ENCODE measurements around the gene CLEC2A.

Gene CLEC2A

DNA sequence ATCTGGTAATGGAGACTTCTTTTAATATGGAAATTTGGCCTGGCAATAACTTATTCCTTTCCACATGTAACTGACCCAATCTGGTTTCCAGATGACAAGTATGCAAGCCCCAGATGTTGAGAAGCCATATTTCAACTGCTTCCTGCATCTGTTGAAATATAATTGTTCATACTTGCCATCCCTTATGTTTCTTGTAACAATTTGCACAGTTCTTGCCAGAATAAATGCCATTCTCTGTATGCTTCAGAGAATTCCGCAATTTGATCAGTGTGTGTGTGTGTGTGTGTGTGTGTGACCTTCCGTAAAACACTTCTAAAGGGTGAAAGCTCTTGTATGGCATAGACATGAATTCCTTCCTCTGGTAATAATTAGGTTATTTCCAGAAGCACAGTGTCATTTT lies 1.8 kb upstream of the CLEC2A start:
- DNase-seq: peak in 1 of 2 donors; percentile 11

DNA sequence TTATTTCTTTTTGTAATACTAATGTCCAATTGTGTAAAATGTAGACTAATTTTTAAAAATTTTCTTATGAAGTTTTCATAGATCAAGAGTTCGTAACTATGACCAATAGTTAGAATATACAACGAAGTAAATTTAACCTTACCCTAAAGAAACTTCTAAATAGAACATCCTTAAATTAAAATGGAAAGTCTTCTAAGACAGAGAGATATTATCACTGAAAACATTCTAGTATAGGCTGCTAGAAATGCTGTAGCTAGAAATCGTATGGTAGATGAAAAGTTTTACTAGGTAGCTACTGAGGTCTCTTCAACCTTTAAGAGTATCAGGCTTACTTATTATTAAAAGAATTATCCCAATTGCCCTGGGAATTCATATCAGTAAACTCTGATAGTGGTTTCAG lies 925 bp downstream of the CLEC2A start:
- DNase-seq: no peak

DNA sequence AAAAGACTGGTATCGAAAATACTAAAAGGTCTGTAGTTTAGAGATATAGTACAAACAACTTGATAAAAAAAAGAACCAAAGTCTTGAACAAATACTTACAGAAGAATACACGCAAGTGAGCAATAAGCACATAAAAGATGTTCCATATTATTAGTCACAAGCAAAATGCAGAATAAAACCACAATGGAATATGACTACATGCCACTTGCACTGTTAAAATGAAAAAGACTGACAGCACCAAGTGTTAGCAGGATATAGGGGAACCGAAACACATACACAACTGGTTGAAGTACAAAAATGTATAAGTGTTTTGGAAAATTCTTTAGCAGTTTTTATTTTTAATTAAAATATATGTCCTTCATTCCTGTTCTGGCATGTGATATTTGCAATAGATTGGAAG lies 3.6 kb downstream of the CLEC2A start:
- DNase-seq: peak in 1 of 2 donors; percentile 33

DNA sequence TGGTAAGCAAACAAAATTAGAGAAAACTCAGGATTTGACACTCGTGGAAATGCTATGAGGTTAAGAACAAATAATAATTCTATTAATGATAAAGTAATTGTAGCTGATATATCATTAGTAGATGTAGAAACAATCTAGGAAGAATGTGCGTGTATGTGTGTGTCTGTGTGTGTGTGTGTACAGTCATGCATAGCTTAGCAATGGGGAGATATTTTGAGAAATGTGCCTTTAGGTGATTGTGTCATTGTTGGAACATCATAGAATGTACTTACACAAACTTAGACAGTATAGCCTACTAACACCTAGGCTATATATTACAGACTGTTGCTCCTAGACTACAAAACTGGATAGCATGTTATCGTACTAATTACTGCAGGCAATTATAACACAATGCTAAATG lies 5.3 kb downstream of the CLEC2A start:
- no peak for DNase-seq

DNA sequence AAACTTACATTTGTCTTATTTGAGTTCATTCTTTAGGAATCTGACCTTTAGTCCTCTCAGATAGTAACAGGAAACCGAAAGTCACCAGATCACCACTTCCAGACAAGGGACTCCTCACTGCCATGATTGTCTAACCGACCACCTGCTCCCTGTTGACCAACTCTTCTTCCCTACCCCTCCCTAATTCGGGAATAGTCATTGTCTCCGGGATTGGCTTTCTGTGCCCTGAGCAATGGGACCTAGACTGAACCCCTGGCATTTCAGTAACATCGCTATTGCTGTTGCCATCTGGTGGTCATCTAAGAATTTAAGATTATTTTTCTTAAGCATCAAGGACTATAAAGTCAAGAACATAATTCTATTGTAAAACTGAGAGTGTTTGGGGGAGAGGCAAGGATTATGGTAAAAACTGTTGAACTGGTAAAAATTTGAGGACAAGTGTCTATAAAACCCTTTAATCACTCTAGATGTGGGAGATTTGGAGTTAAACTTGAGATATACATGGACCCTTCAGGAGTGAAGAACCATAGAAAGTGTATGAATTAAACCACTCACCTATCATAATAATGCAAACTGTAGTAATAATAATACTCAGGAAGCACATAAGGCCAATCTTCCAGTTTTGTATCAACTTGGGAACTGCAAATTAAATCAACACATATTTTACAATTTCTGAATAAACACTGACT lies 6.3 kb downstream of the CLEC2A start:
- DNase-seq: peak; percentile 54 to 64

DNA sequence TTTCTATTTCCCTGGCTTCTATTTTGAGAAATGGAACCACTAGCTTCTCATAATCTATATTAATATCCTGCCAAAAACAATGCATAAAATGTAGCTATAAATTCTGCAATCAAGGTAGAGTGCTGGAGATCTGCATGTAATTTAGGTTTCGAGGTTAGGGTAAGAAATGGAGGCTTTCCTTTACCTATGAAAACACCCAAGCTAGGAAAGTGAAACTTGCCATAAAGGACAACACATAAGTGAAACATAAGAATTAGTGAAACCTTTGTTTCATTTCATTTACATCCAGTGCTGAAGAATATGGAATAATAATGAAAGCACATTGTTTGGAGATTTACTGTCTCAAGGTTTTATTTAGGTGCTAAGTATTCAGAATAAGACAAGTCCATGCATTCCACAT lies 9.7 kb downstream of the CLEC2A start:
- DNase-seq: no peak

DNA sequence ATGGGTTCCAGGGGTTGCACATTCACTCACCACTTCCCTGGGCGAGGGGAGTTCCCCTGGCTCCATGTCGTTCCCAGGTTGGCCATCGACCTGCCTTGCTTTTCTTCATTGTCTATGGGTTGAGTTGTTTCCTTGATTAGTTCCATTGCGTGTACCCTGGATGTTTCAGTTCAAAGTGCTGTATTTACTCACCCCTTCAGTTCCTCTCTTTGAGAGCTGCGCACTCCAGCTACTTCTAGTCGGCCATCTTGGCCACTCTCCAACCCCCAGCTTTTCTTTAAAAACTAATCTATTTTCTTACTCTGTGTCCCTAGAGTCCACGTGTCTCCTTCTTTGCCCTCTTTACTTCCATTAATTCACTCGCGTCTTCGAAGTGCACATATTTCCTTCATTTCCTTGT lies 11.7 kb downstream of the CLEC2A start:
- DNase-seq: no peak

DNA sequence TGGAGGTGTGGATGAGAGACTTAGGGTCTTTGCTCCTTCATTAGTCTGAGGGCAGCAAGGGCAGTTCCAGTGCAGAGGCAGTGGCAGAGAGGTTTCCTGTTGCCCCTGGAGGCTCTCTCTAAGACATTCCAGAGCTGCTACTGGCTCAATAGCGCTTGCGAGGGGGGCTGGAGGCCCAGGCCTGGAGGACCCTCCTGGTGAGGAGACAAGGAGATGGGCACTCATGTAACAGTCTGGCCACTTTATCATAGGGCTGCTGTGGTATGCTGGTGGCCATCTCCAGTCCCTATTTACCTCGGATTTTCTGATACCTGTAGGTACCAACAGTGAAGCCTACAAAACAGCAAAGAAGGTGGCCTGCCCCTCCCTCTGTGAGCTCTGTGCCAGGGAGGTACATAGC lies 12.7 kb downstream of the CLEC2A start:
- DNase-seq: no peak

DNA sequence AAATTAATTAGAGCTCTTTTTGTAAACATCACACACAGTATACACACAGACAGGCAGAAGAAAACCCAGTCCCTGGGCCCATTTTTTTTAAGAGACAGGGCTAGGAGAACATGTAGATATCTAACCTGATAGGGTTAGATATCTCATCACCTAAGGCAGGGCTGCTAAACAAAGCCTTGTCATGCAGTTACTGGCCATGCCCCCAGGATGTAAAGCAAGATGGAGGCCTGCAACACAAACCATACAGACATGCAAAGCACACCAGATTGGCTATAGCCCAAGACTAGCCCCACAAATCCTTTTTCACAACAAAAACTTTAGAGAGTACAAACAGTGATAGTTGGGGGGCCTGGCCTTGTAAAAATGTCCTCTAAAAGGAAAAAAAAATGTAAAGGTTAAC lies 20.5 kb downstream of the CLEC2A start:
- no peak for DNase-seq

DNA sequence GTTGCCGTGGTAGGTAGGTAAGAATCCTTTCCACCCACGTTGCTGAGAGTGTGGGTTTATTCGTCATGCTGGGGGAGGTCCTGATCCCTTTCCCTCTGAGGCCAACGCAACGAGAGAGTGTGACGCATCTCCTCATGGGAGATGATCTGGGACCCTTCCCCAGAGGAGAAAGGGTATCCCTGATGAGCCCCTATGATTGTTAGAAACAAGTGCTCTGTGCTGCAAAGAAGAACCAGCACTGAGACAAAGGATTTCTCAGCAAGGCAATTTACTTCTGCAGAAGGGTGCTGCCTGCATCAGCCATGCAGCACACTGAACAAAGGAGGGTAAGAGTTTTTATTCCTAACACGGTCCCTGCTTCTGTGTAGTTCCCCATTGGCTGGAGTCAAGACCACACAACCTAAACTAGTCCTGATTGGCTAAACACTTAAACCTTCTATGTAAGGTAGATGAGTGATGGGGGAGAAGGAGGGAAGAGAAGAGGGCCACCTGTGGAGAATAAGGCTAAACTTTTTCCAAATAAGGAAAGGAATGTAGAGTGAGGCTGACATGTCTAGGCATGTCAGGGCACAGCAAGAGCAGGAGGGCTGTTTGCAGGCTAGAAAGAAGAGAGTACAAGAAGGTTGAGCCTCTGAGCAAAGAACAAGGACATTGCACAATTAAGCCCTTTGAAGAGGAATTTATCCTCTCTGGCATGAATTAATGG lies 21.3 kb downstream of the CLEC2A start:
- DNase-seq: no peak

DNA sequence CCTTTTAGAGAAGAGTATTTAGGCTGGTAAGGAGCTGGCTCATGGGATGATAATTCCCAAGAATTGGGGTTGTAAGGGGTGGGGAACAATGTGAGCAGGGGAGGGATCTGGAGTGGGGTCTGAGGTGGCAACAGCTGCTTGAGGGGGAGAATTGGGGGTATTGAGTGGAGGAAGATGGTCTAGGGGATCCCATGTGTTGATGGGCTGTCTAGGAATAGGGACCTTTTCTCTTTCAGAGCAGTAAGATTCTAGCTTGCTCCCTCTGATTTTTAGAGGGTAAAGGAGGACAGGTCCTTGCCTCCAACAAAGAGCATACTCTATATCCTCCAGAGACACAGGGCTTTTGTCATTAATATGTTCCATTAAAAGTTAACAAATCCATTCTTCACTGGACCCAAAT lies 22.4 kb downstream of the CLEC2A start:
- DNase-seq: no peak

DNA sequence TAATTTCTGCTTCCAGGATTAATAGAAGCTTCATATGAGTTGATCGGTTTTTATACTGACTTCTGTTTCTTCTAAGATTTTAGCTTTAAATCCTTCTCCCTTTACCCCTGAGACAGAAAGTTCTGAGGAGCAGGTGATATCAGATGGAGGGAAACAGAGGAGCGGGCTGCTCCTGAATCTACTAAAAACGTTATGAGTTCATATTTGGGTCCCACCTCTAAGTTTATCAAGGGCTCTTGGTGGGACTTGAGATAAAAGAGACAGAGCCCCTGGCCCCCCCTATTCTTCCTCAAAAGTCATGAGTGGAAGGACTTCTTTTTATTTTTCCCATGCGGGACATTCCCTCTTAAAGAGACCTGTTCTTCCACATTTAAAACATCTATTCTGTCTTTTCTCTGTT lies 23.8 kb downstream of the CLEC2A start:
- no peak for DNase-seq

DNA sequence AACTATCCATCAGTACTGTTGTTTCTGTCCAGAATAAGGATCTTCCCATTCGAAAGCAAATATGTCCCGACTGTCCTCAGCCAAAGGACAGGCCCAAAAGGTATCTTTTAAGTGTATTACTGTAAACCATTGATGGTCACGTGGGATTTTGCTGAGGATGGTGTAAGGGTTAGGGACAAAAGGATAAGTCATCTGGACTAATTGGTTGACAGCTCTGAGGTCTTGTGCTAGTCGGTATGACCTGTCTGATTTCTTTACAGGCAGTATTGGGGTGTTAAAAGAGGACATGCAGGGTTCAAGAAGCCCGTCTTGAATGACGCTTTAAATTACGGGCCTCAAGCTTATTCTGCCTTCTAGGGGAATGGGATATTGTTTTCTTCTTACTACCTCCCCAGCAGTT lies 24.4 kb downstream of the CLEC2A start:
- no peak for DNase-seq

DNA sequence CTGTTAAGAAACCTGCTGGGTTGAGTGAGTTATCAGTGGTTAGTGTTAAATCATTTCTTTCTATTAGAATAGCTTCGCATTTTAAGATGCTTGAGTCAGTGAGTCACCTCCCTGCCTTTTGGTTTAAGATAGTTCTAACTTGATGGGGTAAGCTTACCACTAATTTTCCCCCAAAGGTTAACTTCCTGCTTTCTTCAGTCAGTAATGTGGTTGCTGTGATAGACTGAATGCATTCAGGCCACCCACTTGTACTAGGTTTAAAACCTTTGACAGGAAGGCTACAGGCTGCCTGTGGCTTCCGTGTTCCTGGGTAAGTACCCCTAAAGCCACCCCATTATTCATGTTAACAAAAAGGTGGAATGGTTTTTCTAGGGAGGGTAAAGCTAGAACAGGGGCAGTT lies 25.3 kb downstream of the CLEC2A start:
- DNase-seq: peak; percentile 5 to 16

DNA sequence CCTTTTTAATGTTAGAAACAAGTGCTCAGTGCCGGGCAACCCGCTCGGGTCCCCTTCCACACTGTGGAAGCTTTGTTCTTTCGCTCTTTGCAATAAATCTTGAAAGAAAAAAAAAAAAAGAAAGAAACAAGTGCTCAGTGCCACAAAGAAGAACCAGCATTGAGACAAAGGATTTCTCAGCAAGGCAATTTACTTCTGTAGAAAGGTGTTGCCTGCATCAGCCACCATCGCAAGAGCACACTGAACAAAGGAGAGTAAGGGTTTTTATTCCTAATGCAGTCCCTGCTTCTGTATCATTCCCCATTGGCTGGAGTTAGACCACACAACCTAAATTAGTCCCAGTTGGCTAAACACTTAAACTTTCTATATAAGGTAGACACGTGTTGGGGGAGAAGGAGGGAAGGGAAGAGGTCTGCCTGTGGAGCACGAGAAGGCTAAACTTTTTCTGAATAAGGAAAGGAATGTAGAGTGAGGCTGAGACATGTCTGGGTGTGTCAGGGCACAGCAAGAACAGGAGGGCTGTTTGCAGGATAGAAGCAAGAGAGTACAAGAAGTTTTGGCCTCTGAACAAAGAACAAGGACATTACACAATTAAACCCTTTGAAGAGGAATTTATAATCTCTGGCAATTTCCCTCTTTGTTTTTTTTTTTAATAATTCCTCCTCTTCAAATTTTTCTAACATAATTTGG lies 29.5 kb downstream of the CLEC2A start:
- no peak for DNase-seq

DNA sequence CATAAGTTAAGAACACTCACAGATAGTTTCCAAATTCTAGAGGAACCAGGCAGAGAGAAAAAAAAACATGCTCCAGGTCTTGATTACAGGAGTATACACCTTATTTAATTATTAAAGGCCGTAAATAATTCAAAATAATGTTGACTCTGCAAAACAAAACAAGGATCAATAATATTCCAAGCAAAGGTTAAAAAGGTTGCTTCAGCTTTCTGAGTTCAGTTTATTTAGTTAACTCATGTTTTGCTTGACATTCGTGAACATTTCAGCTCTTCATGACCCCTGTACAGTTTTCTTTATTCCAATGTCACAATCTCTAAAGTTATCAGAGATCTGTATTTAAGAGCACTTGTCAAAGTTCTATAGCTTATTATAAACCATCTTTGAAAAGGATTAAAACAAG lies 31.2 kb downstream of the CLEC2A start:
- no peak for DNase-seq

DNA sequence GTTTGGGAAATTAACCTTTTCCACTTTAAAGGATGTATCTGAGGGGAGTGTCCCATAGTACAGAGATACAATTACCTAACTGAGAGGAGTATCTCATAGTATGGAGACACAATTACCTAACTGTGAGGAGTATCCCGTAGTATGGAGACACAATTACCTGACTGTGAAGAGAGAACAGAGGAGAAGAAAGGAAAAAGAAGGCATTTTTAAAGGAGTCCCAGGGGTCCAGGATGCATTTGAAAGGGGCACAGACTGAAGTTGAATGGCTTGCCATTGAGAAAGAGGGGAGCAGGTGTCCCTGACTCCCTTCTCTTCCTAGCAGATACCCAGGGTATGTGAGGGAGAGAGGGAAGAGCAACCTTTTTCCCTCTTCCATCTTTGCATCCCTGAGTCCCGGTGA lies 33.0 kb downstream of the CLEC2A start:
- DNase-seq: no peak

DNA sequence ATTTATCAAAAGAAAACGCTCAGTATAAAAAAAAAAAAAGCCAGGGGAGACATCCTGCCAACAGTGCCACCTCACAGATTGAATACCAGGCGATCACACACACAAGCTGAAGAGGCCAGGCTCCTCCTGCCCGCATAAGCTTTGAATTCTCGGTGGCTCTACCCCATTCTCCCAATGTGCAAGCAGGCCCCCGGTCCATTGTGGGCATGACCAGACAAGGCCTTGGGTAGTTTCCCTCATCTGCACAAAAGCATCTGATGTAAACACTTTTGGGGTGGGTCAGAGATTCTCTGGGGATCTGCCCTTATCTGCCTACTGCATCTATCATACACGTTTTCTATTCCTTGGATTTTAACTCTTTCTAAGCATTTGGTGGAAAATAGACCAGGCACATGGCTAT lies 34.6 kb downstream of the CLEC2A start:
- DNase-seq: no peak

DNA sequence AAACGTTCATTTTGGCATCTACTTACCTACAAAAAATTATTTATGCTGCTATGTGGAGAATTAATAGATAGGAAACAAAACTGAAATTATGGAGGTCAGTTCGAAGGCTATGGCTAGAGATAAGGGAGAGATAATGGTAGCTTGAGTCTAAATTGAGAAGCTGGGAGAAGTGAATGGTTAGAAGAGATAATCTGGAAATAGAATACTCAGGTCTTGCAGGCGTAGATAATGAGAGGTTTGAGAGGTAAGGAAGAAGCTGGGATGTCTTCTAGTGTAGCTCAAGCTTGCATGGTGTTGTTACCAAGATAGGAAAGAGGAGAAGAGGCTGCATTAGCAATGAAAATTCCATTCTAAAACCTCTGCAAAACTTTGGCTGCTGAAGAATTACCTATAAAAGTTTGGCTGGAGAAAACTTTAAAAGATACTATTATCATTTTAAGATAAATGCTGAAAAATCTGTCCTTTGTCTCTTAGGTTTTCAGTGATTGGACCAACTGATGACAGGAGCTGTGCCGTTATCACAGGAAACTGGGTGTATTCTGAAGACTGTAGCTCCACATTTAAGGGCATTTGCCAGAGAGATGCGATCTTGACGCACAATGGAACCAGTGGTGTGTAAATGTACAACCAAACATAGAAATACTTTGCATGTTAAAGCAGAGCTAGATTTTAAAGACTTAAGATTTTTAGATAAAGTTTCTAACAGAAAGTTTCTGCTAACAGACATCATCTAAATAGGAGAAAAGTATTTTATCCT lies 36.8 kb downstream of the CLEC2A start:
- DNase-seq: no peak

DNA sequence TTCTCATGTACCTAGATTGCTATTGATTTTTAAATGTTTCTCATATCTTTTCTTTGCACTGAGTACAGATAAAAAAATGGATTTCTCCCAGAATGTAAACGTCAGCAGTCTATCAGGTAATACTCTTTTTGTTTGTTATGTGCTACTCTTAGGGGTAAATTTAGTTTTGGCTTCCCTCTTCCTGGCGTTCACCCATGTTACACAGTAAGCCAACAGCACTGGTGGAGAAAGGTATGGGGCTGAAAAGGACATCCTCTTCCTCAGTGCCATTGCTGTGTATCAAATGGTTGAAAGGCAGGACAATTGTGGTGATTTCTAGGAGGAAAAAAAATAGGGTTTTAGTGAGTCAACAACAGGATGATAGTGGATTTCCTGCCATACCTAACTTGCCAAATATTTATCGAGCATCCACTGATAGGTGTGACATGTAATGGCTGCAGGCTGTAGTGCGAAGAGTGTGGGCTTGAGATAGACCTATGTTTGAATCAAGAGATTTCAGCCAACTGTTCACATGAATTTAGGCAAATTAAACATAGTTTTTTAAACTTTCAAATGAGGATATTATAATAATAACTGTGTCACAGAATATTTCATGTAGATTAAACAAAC lies 43.4 kb downstream of the CLEC2A start:
- DNase-seq: no peak

DNA sequence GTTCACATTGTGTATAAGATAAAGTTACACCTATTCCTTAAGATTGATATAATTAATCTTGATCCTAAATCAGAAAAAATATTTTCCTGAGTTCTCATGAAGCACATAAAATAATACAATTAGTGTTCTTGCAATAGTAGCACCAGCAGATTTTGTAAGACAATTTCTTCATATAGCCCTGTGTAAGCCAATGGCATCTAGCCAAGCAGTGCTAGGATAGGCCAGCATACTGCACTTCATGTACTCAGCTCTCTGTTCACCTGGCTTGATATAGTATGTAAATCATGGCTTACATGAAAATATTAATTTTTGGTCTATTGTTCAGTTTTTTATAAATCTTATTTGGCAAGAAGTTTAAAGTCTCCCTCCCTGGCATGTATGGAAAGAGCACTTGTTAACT lies 49.0 kb downstream of the CLEC2A start:
- no peak for DNase-seq

DNA sequence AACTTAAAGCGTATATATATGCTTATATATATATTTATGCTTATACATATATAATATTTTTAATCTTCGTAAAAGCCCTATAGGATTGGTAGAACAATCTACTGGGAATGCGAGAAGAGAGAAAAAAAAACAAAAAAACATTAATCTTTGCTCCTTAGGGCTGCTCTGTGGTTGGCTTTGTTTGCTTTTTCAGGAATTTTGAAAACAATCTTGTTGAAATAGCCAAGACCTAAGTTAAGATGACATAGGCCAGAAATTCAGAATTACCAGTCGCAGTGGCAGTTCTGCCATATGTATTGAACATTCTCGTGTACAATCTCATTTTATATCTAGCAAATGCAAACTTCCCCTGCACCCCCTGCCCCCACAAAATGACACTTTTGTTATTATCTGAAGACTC lies 50.2 kb downstream of the CLEC2A start:
- DNase-seq: no peak

DNA sequence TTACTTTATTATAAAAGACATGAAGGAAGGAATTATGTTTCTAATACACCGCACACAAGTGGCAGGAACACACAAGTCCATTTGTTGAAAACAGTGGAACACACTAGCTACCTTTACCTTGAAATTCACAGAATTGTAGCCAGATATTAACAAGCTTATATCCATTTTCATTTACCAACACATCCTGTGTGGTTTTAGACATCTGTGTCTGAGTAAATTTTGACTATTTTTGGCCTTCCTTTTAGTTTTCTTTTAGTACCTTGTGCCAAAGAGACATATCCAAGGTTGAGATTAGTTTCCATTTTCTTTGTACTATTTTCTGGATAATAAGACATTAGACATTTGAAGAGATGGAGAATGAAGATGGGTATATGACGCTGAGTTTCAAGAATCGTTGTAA lies 50.9 kb downstream of the CLEC2A start, which contains the start of gene KLRF2:
TSS of gene KLRF2 (plus strand) at position 244 of the 400 bp plus-strand sequence. CDS start at position 351, 107 bp downstream.
- DNase-seq: no peak

Measured in inflammatory macrophage (primary cell).